Measurements from ENCODE around the gene SVOP. TPM values are rescaled to one million over a fixed set of nuclear protein-coding genes. Genes with fewer than 3 reads are reported as not detected.

The SVOP gene
- total RNA-seq, 1 experiment from 2014 or later: 0.47 TPM

DNA sequence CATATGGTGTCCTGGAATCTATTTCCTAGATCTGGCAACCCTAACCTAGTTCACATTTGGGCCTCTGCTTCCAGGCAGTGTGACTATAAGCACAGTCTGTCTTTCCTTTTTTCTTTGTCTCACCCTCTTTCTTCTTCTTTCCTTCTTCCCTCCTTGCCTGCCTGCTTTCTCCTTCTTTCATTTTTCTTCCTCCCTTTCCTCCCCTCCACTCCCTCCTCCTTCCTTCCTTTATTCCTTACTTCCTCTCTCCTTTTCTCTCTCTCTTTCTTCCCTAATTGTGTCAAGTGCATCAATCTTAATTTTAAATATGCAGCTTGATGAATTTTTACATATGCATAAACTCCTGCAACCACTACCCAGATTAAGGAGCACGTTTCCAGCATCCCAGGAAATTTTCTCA is 145.6 kb downstream of the SVOP start:
- H4K20me1 ChIP-seq (ENCODE audit: insufficient read depth): no peaks in the 10 kb centered on the region
- ATAC-seq (no peak), DNase-seq (ENCODE audit: low read depth, low spot score) (no peak)
- no peak overlapping the region for H2AFZ ChIP-seq (ENCODE audit: low read depth, low read length, poor library complexity, severe bottlenecking)
- no peaks in the 10 kb centered on the region for H3K4me1 ChIP-seq (ENCODE audit: control insufficient read depth in 1 of 2, insufficient read depth in 2 of 2, low read length in 2 of 2)
- H3K4me3 ChIP-seq (replicated peaks in 1 of 2; ENCODE audit: low read depth in 1 of 2, low read length in 2 of 2): no peak overlapping the region
- no peaks in the 10 kb centered on the region for H3K27me3 ChIP-seq (ENCODE audit: insufficient read depth, low read length)
- CTCF ChIA-PET: no interaction called here
- no peaks in the 10 kb centered on the region for H3K36me3 ChIP-seq (ENCODE audit: control insufficient read depth in 1 of 2, insufficient read depth in 2 of 2, low read length in 2 of 2)
- POLR2A ChIA-PET: no interaction called here
- H3K79me2 ChIP-seq (ENCODE audit: insufficient read depth, low read length): no peaks in the 10 kb centered on the region
- RAD21 ChIA-PET (ENCODE audit: low non-redundant PET in 1 of 2, low total read pairs in 2 of 2, uncharacterized antibody in 2 of 2, unreplicated experiment in 2 of 2): no interaction called here
- BruUV-seq (replicated peaks): no TSS peak
- TF ChIP-seq CEBPB (IDR thresholded peaks at IDR 0.05; ENCODE audit: low read depth) (no peak), ELF1 (IDR thresholded peaks at IDR 0.05; ENCODE audit: borderline replicate concordance, low read depth) (no peak), EGR1 (IDR thresholded peaks at IDR 0.05; ENCODE audit: low read depth) (no peak), SRF (IDR thresholded peaks at IDR 0.05; ENCODE audit: low read depth) (no peak), ZNF274 (IDR thresholded peaks at IDR 0.05; ENCODE audit: low read depth, low read length) (no peak), POLR2AphosphoS5 (IDR thresholded peaks at IDR 0.05; ENCODE audit: low read depth, low read length) (no peak), TCF7L2 (IDR thresholded peaks at IDR 0.05; ENCODE audit: borderline replicate concordance, extremely low read depth, insufficient read depth, insufficient read length) (no peak), SP1 (IDR thresholded peaks at IDR 0.05; ENCODE audit: low read depth) (no peak), POLR2A (IDR thresholded peaks at IDR 0.05; ENCODE audit: borderline replicate concordance, extremely low read depth, insufficient read depth, insufficient read length) (no peak), EZH2phosphoT487 (IDR thresholded peaks at IDR 0.05; ENCODE audit: borderline replicate concordance) (no peak), CBX3 (IDR thresholded peaks at IDR 0.05; ENCODE audit: low read depth) (no peak), SIN3A (IDR thresholded peaks at IDR 0.05; ENCODE audit: low read depth) (no peak), RAD21 (IDR thresholded peaks at IDR 0.05; ENCODE audit: low read depth) (no peak)
- TF ChIP-seq, protein P1, sequence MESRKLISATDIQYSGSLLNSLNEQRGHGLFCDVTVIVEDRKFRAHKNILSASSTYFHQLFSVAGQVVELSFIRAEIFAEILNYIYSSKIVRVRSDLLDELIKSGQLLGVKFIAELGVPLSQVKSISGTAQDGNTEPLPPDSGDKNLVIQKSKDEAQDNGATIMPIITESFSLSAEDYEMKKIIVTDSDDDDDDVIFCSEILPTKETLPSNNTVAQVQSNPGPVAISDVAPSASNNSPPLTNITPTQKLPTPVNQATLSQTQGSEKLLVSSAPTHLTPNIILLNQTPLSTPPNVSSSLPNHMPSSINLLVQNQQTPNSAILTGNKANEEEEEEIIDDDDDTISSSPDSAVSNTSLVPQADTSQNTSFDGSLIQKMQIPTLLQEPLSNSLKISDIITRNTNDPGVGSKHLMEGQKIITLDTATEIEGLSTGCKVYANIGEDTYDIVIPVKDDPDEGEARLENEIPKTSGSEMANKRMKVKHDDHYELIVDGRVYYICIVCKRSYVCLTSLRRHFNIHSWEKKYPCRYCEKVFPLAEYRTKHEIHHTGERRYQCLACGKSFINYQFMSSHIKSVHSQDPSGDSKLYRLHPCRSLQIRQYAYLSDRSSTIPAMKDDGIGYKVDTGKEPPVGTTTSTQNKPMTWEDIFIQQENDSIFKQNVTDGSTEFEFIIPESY (IDR thresholded peaks at IDR 0.05; ENCODE audit: extremely low read depth, insufficient replicate concordance, low read length): no peak
- TF ChIP-seq, protein P2, sequence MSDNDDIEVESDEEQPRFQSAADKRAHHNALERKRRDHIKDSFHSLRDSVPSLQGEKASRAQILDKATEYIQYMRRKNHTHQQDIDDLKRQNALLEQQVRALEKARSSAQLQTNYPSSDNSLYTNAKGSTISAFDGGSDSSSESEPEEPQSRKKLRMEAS (IDR thresholded peaks at IDR 0.05): no peak
- H3K27ac ChIP-seq (ENCODE audit: low read depth, low read length): no peak overlapping the region
- no peaks in the 10 kb centered on the region for H3K9me3 ChIP-seq (ENCODE audit: control insufficient read depth in 1 of 2, insufficient read depth in 1 of 2, low read depth in 1 of 2, low read length in 2 of 2)
- H3K4me2 ChIP-seq (ENCODE audit: low read length): no peak overlapping the region
- intact Hi-C loops (cut with micrococcal nuclease): no loop called here
- H3K9ac ChIP-seq (ENCODE audit: low read length): no peak overlapping the region
- H3K9me2 ChIP-seq (ENCODE audit: insufficient read depth): no peaks in the 10 kb centered on the region

All from HCT116 (cell line).